HTERT RPE-1 (cell line): ENCODE results near the gene GNMT.

Experiments used
- in situ Hi-C: fragments of 300-500 bp; cut with MboI; formaldehyde crosslinking; loops from 4 replicates; pipeline ENCODE4 v1.14.3; 2020; ENCODE audit warnings: low sequenced_read_pairs

Gene GNMT

DNA sequence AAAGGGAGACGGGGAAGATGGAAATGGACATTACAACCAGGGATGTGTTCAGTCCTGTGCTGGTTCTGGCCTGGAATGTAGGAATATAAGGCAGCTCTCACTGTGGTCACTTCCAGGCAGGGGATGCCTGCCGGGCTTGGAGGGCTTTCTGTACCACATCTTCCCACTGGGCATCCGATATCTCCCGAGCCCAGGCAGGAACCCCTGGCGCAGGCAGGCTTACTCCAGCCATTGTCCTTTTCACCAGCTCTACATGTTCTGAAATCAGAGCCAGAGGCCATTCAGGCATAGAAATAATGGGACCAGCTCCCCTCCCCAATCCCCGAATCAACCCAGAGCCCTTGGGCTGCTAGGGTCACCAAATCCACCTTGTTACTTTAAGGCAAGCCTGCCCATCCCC lies 51.8 kb downstream of the GNMT start:
- in situ Hi-C loops = no loop called here

DNA sequence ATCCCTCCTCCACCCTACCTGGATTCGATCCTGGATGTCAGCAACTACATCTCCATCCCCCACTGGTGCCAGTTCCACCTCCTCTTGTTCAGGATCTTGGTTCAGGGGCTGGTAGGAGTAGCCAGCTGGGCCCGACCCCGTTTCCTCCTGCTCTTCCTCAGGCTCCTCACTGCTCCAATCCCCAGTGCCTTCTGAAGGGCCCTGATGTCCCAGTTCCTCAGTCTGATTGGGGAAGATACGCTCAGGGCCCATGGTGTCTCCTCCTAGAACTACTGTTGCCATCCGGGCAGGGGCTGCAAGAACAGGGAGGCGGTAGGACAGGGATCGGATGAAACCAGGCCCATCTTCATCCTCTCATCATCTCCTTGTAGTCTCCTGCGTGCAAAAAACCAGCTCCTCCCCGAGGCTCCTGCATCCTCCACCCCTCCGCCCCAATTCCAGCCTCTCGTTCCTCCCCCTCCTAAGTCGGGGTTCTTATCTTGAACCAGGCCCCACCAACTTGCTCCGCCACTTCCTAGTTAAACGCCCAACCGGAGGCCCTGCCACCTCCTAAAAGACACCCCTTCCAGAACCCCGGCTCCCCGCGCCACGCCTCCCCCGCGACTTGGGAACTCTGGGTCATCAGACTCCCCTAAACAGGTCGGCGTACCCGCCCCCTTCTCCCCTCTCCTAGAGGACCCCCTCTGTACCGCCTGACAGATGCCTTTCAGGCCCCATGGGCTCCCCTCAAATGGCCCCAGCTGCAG lies 52.7 kb downstream of the GNMT start:
- in situ Hi-C loops = no loop called here
